ENCODE results near the gene CREB5.

GRCh38 chr7:28531291-28531690 is 119.0 kb downstream of the CREB5 start:
- TF ChIP-seq CTCF (conservative IDR thresholded peaks at IDR 0.05; ENCODE audit: low read length), result no peak
- TF ChIP-seq EZH2phosphoT487 (IDR thresholded peaks at IDR 0.05; ENCODE audit: borderline replicate concordance), result no peak

Data from Loucy (cell line).